Measurements from ENCODE around the gene SLC25A13.

The SLC25A13 gene

GRCh38 chr7:96136600-96137239, 185.2 kb downstream of the SLC25A13 start:
- no peak for DNase-seq

- DNase-seq: no peak
Measured at GRCh38 chr7:96135241-96135640, 186.7 kb downstream of the SLC25A13 start.

- DNase-seq: no peak
Measured at GRCh38 chr7:96131525-96131924, 190.4 kb downstream of the SLC25A13 start.

DNA sequence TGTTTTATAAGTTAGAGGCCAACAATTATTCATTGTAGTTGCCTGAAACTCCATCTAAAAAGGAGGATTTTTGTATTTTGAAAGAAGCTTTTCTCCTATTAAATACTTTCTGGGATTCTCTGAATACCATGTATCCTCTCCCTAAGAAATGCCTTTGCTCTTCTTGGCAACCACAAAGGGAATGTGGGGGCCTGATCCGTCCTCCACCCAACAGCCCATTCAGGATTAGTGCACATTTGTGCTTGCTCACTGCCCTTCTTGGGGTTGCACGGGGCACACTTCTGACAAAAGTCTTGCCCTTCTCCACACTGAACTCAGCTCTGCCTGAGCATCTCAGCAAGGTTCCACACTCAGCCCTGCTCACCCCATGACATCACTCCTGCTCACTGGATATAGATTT, 194.2 kb downstream of the SLC25A13 start:
- DNase-seq: no peak

GRCh38 chr7:96126382-96126781, 195.5 kb downstream of the SLC25A13 start:
- no peak for DNase-seq

DNA sequence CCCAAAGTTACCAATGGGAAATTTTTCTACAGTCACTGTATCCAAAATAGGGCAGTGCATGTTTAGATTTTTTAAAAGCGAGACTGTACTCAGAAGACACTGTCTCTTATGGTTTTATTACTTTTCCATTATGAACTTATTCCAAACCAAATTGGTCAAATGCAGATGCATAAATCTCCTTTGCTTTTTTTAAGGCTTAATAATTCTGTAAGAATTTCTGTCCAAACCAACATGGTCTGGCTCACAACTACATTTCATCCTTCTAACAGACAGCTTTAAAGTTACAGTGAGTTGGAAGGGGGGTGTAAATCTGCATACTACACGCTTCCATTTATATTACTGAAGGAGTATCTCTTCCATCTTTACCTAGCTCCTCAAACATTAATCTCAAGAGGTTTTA, 199.2 kb downstream of the SLC25A13 start:
- no peak for DNase-seq

- no peak for DNase-seq
Measured at GRCh38 chr7:96121752-96122151, 200.1 kb downstream of the SLC25A13 start.

DNA sequence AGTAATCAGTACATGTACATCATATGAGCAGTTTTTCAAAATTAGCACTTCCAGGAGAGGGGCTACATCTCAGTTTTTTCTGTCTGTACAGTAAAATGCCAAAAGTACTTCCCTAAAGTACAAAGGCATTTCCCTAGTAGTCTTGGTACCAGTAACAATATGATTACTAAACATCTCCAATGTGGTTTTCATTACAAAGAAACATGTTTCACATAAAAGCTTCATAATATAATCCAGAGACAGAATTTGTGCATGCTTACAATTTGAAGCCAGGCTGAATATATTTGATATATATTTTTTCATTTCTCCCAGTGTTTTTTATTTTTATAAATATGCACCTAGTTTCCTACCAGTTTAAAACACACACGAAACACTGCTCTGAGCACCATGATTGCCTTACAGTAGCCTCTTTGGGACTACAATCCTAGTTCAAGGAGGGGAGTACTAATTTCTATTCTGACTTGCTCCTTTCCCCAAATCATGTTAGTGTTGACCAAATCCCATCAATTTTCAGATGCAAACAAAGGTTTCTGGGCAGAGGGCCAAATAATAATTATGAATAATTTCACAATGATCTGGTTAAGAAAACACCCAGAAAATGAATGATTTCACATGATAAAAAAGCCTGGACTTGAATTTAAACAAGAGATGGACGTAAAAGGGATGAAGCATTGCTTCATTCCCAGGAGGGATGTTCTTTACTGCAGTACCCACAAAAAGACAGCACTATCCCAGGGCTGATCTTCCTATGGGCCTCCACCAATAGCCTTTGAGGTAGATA, 201.3 kb downstream of the SLC25A13 start:
- no peak for DNase-seq

DNA sequence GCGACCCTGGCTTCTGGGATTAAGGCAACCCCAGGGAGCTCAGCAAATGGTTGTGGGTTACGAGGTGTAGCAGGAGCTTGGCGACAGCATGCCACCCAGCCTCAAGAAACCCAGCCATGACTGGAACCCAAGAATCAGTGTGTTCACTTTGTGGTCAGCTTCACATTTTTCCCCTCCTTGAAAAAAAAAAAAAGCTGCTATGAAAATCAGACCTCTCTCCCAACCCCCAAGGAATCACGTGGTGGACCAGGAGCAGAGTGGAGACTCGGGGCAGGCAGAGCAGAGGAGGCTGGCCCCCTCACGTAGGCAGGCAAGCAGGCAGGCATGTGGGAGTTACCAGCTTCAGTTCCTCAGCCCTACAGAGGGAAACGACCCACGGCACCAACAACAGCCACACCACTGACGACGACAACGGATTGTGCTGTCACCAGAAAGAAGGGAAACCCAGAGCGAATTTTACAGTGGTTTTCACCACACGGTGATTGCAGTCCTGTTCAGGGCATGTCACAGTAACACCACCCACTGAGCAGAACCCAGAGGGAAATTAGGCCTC, 203.4 kb downstream of the SLC25A13 start:
- no peak for DNase-seq

- DNase-seq: no peak
Measured at GRCh38 chr7:96116173-96116572, 205.7 kb downstream of the SLC25A13 start.

- no peak for DNase-seq
Measured at GRCh38 chr7:96114190-96114589, 207.7 kb downstream of the SLC25A13 start.

GRCh38 chr7:96111405-96111804, 210.5 kb downstream of the SLC25A13 start:
- DNase-seq: no peak

DNA sequence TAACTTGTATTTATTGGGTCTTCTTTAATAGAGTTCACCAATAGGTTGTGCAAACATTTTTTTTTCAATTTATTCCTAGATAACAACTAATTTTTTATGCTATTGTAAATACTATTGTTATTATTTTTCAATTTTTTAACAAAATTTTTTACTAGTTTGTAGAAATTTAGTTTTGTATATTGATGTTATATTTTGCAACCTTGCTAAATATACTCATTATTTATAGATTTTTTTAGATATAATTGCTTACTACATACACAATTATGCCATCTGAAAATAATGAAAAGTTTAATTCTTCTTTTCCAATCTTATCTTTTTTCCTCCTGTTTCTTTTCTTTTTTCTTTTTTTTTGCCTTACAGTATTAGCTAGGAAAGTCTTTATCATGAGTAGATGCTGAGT, 216.9 kb downstream of the SLC25A13 start:
- DNase-seq: no peak

- no peak for DNase-seq
Measured at GRCh38 chr7:96102096-96102811, 219.6 kb downstream of the SLC25A13 start.

- no peak for DNase-seq
Measured at GRCh38 chr7:96100737-96101136, 221.2 kb downstream of the SLC25A13 start.

DNA sequence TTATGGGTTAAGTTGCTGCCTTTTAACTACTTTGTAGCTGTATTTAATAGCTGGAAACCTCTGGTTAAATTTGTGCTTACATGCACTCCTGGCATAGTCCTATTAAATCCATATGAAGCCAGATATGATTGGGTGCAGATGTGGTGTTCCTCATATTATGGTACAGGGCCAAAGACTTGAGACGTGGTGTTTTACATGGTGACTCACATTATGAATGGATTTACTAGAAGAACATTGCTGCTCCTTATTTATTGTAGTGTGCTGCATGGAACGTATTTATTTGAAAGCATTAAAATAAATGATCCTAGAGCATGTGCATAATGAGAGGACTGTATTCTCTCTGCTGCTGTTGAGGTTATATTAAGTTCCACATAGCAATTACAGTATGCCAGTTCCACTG, 224.1 kb downstream of the SLC25A13 start:
- no peak for DNase-seq

- no peak for DNase-seq
Measured at GRCh38 chr7:96093435-96093834, 228.5 kb downstream of the SLC25A13 start.

DNA sequence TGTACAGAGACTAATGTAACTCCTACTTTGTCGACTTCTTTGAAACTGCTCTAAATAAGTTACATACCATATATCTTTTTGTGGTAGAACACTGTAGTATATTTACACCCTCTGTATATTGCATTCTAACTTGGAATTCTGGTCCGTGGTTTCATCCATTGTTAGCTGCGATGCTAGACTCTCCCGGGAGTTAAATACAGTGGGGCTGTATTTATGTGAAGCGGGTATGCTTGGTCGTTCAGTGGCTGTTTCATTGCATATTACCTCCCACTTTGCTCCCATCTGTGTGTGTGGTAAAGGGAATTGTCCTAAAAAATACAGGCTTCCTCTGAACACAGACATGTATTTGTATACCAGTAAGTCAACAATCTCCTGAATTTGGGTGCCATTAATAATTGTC, 231.1 kb downstream of the SLC25A13 start:
- no peak for DNase-seq

DNA sequence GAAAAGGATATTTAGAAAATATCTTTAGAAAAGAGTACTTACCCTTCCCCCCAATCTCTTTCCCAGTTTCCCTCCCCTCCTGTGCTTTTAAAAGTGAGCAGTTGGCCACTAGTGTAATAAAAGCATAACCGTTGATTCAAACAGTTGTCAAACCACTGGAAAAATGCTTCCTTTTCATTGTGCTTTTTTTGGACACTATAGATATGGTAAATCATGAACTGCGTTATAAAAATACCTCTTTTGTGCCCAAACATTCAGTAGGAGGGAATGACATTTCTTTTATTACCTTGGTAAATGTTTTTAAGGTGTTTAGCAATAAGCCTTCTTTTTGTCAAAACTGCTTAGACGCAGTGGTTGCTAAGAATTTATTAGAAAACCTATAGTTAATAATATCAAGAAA, 232.4 kb downstream of the SLC25A13 start:
- no peak for DNase-seq

- DNase-seq: no peak
Measured at GRCh38 chr7:96088579-96088978, 233.3 kb downstream of the SLC25A13 start.

DNA sequence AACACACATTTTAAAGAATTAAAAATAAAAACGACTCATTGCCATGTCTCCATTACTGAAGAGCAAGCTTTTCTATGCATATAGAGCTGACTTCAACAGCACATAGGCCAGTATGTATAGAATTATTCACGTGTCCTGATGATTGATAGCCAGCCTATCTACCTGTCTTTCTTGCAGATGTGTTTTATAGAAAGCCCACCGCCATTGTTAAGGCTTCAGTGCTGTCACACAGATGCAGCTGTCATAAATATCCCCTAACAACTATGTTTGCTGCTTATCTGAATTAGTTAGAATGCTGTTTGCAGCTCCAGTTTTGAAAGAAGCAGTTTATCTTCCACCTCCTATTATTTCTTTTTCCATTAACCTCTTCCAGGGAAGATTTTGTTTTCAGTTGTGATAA, 235.9 kb downstream of the SLC25A13 start:
- DNase-seq: no peak

- no peak for DNase-seq
Measured at GRCh38 chr7:96084881-96085553, 236.9 kb downstream of the SLC25A13 start.

DNA sequence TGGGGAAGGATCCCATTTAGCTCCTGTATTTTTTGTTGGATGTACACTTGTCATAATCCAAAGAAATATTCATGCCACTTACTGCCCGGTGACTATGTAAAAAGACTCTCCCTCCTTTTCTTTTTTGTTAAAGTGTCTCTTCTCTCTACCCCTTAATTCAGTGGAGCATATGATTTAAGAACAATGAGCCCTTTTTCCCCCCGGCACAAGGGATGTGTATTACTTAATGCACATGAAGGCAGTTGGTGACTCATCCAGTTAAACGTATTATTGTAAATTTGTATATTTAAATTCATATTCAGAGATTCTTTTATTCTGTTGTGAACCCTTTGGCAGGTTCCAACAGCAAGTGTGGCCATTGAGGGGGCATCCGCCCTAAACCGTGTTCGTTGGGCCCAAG, 241.9 kb downstream of the SLC25A13 start:
- DNase-seq: no peak

Data from GF-D8 (cell line).